ENCODE data around the gene PLXND1.

Gene PLXND1

GRCh38 chr3:129585949-129586657 lies 20.4 kb downstream of the PLXND1 start:
- no peak for DNase-seq (ENCODE audit: low read depth in 3 of 3, low spot score in 1 of 3)

GRCh38 chr3:129584631-129585030 lies 21.8 kb downstream of the PLXND1 start:
- DNase-seq (ENCODE audit: low read depth in 3 of 3, low spot score in 1 of 3), result no peak

- DNase-seq (ENCODE audit: low read depth in 3 of 3, low spot score in 1 of 3), result no peak
Observed at GRCh38 chr3:129583289-129583688, 23.2 kb downstream of the PLXND1 start.

GRCh38 chr3:129582799-129583198 lies 23.7 kb downstream of the PLXND1 start:
- no peak for DNase-seq (ENCODE audit: low read depth in 3 of 3, low spot score in 1 of 3)

GRCh38 chr3:129581623-129582022 lies 24.9 kb downstream of the PLXND1 start:
- no peak for DNase-seq (ENCODE audit: low read depth in 3 of 3, low spot score in 1 of 3)

GRCh38 chr3:129579991-129580390 lies 26.5 kb downstream of the PLXND1 start:
- DNase-seq (ENCODE audit: low read depth in 3 of 3, low spot score in 1 of 3), result no peak

GRCh38 chr3:129577925-129578786 lies 28.3 kb downstream of the PLXND1 start:
- DNase-seq (ENCODE audit: low read depth in 3 of 3, low spot score in 1 of 3), result no peak

- DNase-seq (ENCODE audit: low read depth in 3 of 3, low spot score in 1 of 3), result no peak
Observed at GRCh38 chr3:129577366-129577765, 29.1 kb downstream of the PLXND1 start.

- peak in 2 of 3 donors; percentile 29 to 41 for DNase-seq (ENCODE audit: low read depth in 3 of 3, low spot score in 1 of 3)
Observed at GRCh38 chr3:129576514-129577352, 29.7 kb downstream of the PLXND1 start.

GRCh38 chr3:129575997-129576384 lies 30.5 kb downstream of the PLXND1 start:
- no peak for DNase-seq (ENCODE audit: low read depth in 3 of 3, low spot score in 1 of 3)

- no peak for DNase-seq (ENCODE audit: low read depth in 3 of 3, low spot score in 1 of 3)
Observed at GRCh38 chr3:129575233-129575996, 31.1 kb downstream of the PLXND1 start.

GRCh38 chr3:129574206-129574605 lies 32.3 kb downstream of the PLXND1 start:
- DNase-seq (ENCODE audit: low read depth in 3 of 3, low spot score in 1 of 3), result no peak

GRCh38 chr3:129573493-129573892 lies 33.0 kb downstream of the PLXND1 start:
- DNase-seq (ENCODE audit: low read depth in 3 of 3, low spot score in 1 of 3), result no peak

- DNase-seq (ENCODE audit: low read depth in 3 of 3, low spot score in 1 of 3), result no peak
Observed at GRCh38 chr3:129572603-129573002, 33.9 kb downstream of the PLXND1 start.

GRCh38 chr3:129571605-129572547 lies 34.6 kb downstream of the PLXND1 start:
- DNase-seq (ENCODE audit: low read depth in 3 of 3, low spot score in 1 of 3), result no peak

GRCh38 chr3:129569856-129570255 lies 36.6 kb downstream of the PLXND1 start:
- DNase-seq (ENCODE audit: low read depth in 3 of 3, low spot score in 1 of 3), result no peak

- no peak for DNase-seq (ENCODE audit: low read depth in 3 of 3, low spot score in 1 of 3)
Observed at GRCh38 chr3:129567939-129568338, 38.5 kb downstream of the PLXND1 start.

GRCh38 chr3:129567176-129567705 lies 39.2 kb downstream of the PLXND1 start:
- DNase-seq (ENCODE audit: low read depth in 3 of 3, low spot score in 1 of 3), result no peak

GRCh38 chr3:129565902-129566301 lies 40.6 kb downstream of the PLXND1 start:
- DNase-seq (ENCODE audit: low read depth in 3 of 3, low spot score in 1 of 3), result no peak
